Endothelial cell of umbilical vein (primary cell): ENCODE results near the gene PAM16. TPM values are rescaled to one million over a fixed set of nuclear protein-coding genes. Genes with fewer than 3 reads are reported as not detected.

Source experiments
- BruUV-seq: library from RNA; stranded (reverse); fragments of 400-500 nt; replicated peaks from 2 replicates; lab custom pipeline; 2021; lab: Mats Ljungman, UMichigan
- CTCF ChIA-PET: fragments of 300-600, 350-600 bp; sonication (Branson Sonifier 250); formaldehyde crosslinking; loops from one replicate; lab custom pipeline; 2021; ENCODE audit warnings: antibody characterized with exemption, inconsistent platforms; lab: Charles Lee
- POLR2A ChIA-PET: fragments of 300-600, 350-600 bp; sonication (Branson Sonifier 250); formaldehyde crosslinking; loops from one replicate; lab custom pipeline; 2021; ENCODE audit warnings: antibody characterized with exemption, inconsistent platforms; lab: Charles Lee
- DNase-seq: peaks from one replicate; pipeline ENCODE4 v3.0.0-alpha.2; 2011; ENCODE audit warnings: low read depth, low spot score
- FAIRE-seq: peaks from 2 replicates; lab custom pipeline; 2011; peaks lifted over from hg19 to GRCh38; lab: Jason Lieb, UNC
- H2AFZ ChIP-seq: 2 replicates; pipeline ENCODE4 v1.6.0; 2012; ENCODE audit warnings: low read depth, low read length, control low read depth, inconsistent platforms
- H3K27ac ChIP-seq: 2 replicates; pipeline ENCODE4 v1.5.1; 2011; ENCODE audit warnings: low read depth, mild to moderate bottlenecking, control low read depth, low read length, moderate library complexity; ENCODE audit not compliant: insufficient read depth
- H3K27me3 ChIP-seq, 2 experiments: 2 replicates each; pipeline versions ENCODE4 v1.6.0 to v1.6.1; 2011; ENCODE audit warnings: low read length in 2 of 2, mixed read lengths in 1 of 2; ENCODE audit not compliant: control insufficient read depth in 2 of 2, insufficient read depth in 2 of 2
- H3K36me3 ChIP-seq, 2 experiments: 2 replicates in 1 of 2; 3 replicates in 1 of 2; pipeline ENCODE4 v1.5.1; 2011; ENCODE audit warnings: low read length in 2 of 2, mild to moderate bottlenecking in 1 of 2, moderate library complexity in 1 of 2; ENCODE audit not compliant: control insufficient read depth in 2 of 2, insufficient read depth in 2 of 2; ENCODE audit errors: extremely low read depth in 1 of 2
- H3K4me1 ChIP-seq: 3 replicates; pipeline ENCODE4 v1.5.1; 2011; ENCODE audit warnings: mild to moderate bottlenecking, low read length; ENCODE audit not compliant: control insufficient read depth, insufficient read depth; ENCODE audit errors: extremely low read depth
- H3K4me2 ChIP-seq: 2 replicates; pipeline ENCODE4 v1.6.1; 2011; ENCODE audit warnings: low read length, control low read depth, mixed read lengths; ENCODE audit not compliant: insufficient read depth
- H3K4me3 ChIP-seq, 3 experiments: fragments of 200-600 bp in 1 of 3; sonication (generic), shearing (Covaris generic) in 1 of 3; replicated peaks in 1 of 3; 2 replicates each; pipeline ENCODE4 v1.5.1; 2011 to 2016; ENCODE audit warnings: control low read depth in 3 of 3, low read length in 3 of 3, mild to moderate bottlenecking in 2 of 3, inconsistent platforms in 1 of 3, low read depth in 1 of 3, moderate library complexity in 1 of 3; ENCODE audit not compliant: insufficient read depth in 1 of 3
- H3K79me2 ChIP-seq: 2 replicates; pipeline ENCODE4 v1.6.0; 2012; ENCODE audit warnings: low read length, inconsistent platforms; ENCODE audit not compliant: control insufficient read depth, insufficient read depth
- H3K9ac ChIP-seq: replicated peaks from 2 replicates; pipeline ENCODE3; 2011; ENCODE audit warnings: low read length, control low read depth; ENCODE audit not compliant: insufficient read depth; ENCODE audit errors: extremely low read depth
- H3K9me1 ChIP-seq: replicated peaks from 3 replicates; pipeline ENCODE4 v1.6.0; 2011; ENCODE audit warnings: mild to moderate bottlenecking, low read length; ENCODE audit not compliant: control insufficient read depth, insufficient read depth; ENCODE audit errors: extremely low read depth
- H3K9me3 ChIP-seq: replicated peaks from 2 replicates; pipeline ENCODE4 v1.5.1; 2012; ENCODE audit warnings: low read length, inconsistent platforms; ENCODE audit not compliant: control insufficient read depth, insufficient read depth
- H4K20me1 ChIP-seq: replicated peaks from 2 replicates; pipeline ENCODE3; 2011; ENCODE audit warnings: mild to moderate bottlenecking, low read length; ENCODE audit not compliant: control insufficient read depth, insufficient read depth; ENCODE audit errors: extremely low read depth
- EZH2 ChIP-seq: IDR thresholded peaks from 2 replicates; pipeline ENCODE4 v1.6.1; 2012; ENCODE audit warnings: borderline replicate concordance, low read depth, mild to moderate bottlenecking, moderate library complexity, low read length, inconsistent platforms; ENCODE audit not compliant: severe bottlenecking
- FOS ChIP-seq: IDR thresholded peaks from 2 replicates; pipeline ENCODE4 v1.6.1; 2011; ENCODE audit warnings: mild to moderate bottlenecking, low read length, moderate library complexity, borderline replicate concordance; ENCODE audit not compliant: insufficient read depth
- GATA2 ChIP-seq: IDR thresholded peaks from 2 replicates; pipeline ENCODE4 v1.7.0; 2011; ENCODE audit warnings: low read depth, mild to moderate bottlenecking, moderate library complexity, mixed read lengths, low read length; ENCODE audit not compliant: insufficient read length, insufficient read depth
- JUN ChIP-seq: IDR thresholded peaks from 2 replicates; pipeline ENCODE4 v1.6.1; 2011; ENCODE audit warnings: borderline replicate concordance, low read depth; ENCODE audit not compliant: insufficient read length, insufficient read depth
- MAX ChIP-seq: IDR thresholded peaks from 2 replicates; pipeline ENCODE4 v1.6.1; 2011; ENCODE audit not compliant: insufficient read depth, insufficient read length
- MYC ChIP-seq: IDR thresholded peaks from one replicate; pipeline ENCODE4 v1.6.1; 2011; ENCODE audit warnings: mild to moderate bottlenecking, low read depth, low read length
- POLR2A ChIP-seq: IDR thresholded peaks from 2 replicates; pipeline ENCODE4 v1.6.1; 2012; ENCODE audit warnings: low read depth, mild to moderate bottlenecking, control low read depth, low read length
- POLR2AphosphoS5 ChIP-seq: IDR thresholded peaks from 2 replicates; pipeline ENCODE4 v1.6.1; 2012; ENCODE audit warnings: low read depth, mild to moderate bottlenecking, control low read depth, low read length, moderate library complexity; ENCODE audit not compliant: insufficient read depth
- dilution Hi-C: fragments of 300-500 bp; cut with MboI; formaldehyde crosslinking; loops from one replicate; pipeline ENCODE4 v1.15.0; 2019; ENCODE audit warnings: low sequenced_read_pairs; ENCODE audit not compliant: extremely low pct_ligation_motif_present
- intact Hi-C: fragments of 100-400 bp; cut with micrococcal nuclease; formaldehyde crosslinking; loops from one replicate; pipeline ENCODE4 v1.10.0; 2022
- polyA plus RNA-seq, 4 experiments: library from polyadenylated mRNA; depleted of rRNA in 3 of 4; stranded (reverse) in 3 of 4; unstranded in 1 of 4; fragments of >200 nt; gene quantifications; 2 replicates each; pipeline versions ENCODE4 v1.2.1 to v1.2.3, GENCODE V29; 2011 to 2012; ENCODE audit warnings: missing spikeins in 1 of 4
- total RNA-seq: library from RNA; stranded (reverse); gene quantifications from 2 replicates; pipeline ENCODE4 v1.2.3, GENCODE V29; 2021
- TF ChIP-seq, protein P1 (sequence below), 2 donors: IDR thresholded peaks; 1 replicate in 1 of 2; 2 replicates in 1 of 2; pipeline ENCODE4 v1.5.1; 2011; ENCODE audit warnings: low read length in 2 of 2, mild to moderate bottlenecking in 2 of 2, moderate library complexity in 2 of 2, control low read depth in 1 of 2, inconsistent platforms in 1 of 2, low read depth in 1 of 2; ENCODE audit not compliant: insufficient read depth in 1 of 2; ENCODE audit errors: extremely low read depth in 1 of 2

Gene PAM16
- total and polyA plus RNA-seq, 2 donors (not counting 3 experiments of a cell fraction or from before 2014, with no cell fraction given) = 40.0 to 67.2 TPM

- no peak for TF ChIP-seq GATA2
- TF ChIP-seq MAX = no peak
- TF ChIP-seq, protein P1, sequence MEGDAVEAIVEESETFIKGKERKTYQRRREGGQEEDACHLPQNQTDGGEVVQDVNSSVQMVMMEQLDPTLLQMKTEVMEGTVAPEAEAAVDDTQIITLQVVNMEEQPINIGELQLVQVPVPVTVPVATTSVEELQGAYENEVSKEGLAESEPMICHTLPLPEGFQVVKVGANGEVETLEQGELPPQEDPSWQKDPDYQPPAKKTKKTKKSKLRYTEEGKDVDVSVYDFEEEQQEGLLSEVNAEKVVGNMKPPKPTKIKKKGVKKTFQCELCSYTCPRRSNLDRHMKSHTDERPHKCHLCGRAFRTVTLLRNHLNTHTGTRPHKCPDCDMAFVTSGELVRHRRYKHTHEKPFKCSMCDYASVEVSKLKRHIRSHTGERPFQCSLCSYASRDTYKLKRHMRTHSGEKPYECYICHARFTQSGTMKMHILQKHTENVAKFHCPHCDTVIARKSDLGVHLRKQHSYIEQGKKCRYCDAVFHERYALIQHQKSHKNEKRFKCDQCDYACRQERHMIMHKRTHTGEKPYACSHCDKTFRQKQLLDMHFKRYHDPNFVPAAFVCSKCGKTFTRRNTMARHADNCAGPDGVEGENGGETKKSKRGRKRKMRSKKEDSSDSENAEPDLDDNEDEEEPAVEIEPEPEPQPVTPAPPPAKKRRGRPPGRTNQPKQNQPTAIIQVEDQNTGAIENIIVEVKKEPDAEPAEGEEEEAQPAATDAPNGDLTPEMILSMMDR (IDR thresholded peaks at IDR 0.05; ENCODE audit: extremely low read depth in 1 of 2, insufficient read depth in 1 of 2, low read depth in 1 of 2, low read length in 2 of 2) = no peak
- no peak for TF ChIP-seq MYC
- no peak for TF ChIP-seq POLR2A
- no peak for TF ChIP-seq JUN
- no peak for TF ChIP-seq FOS
- no peak for TF ChIP-seq EZH2
- TF ChIP-seq POLR2AphosphoS5 = no peak
- intact Hi-C loops = no loop called here
- Histone ChIP-seq H3K36me3 (no peaks in the 10 kb centered on the region), H3K27me3 (no peaks in the 10 kb centered on the region), H3K79me2 (no peaks in the 10 kb centered on the region), H2AFZ (no peak overlapping the region), H4K20me1 (no peaks in the 10 kb centered on the region), H3K4me1 (peaks cover 6% of the 10 kb centered on the region), H3K4me3 (no peak overlapping the region), H3K27ac (no peak overlapping the region), H3K9me3 (no peaks in the 10 kb centered on the region), H3K9ac (no peak overlapping the region), H3K9me1 (no peaks in the 10 kb centered on the region), H3K4me2 (no peak overlapping the region)
- ChIA-PET POLR2A (no interaction called here), CTCF (interaction anchor here (1.0 to 3.3 kb wide), 4 partner anchors 12 to 30 kb away, joined by 3 to 11 read pairs (median 4); no protein-coding TSS in a partner anchor)
- peak; percentile 44 for FAIRE-seq
- no TSS peak for BruUV-seq
- no peak for DNase-seq
- dilution Hi-C loops = no loop called here
Observed at GRCh38 chr16:4373909-4374742, 23.0 kb upstream of the PAM16 start.
